A172 (cell line): Measurements from ENCODE around the gene RS1. TPM values are rescaled to one million over a fixed set of nuclear protein-coding genes. Genes with fewer than 3 reads are reported as not detected.

Experiments used
- DNase-seq: peaks from one replicate; pipeline ENCODE4 v3.0.0-alpha.2; 2015; ENCODE audit warnings: low spot score
- total RNA-seq: library from RNA; depleted of rRNA; stranded (reverse); fragments of >200 nt; shearing (Covaris generic); gene quantifications from 2 replicates; pipeline ENCODE4 v1.2.3, GENCODE V29; 2014; rRNA removed

RS1 gene
- not detected in 2 replicates for total RNA-seq

- no peak for DNase-seq
Measured at GRCh38 chrX:18672008-18672407, at the start of gene RS1. TSS of gene RS1 (minus strand) at chrX:18672108. CDS start at chrX:18672068, 40 bp downstream.

GRCh38 chrX:18719852-18720251 lies 47.9 kb upstream of the RS1 start:
- DNase-seq = no peak

GRCh38 chrX:18714910-18715309 lies 43.0 kb upstream of the RS1 start:
- no peak for DNase-seq

- DNase-seq = no peak
Measured at GRCh38 chrX:18709833-18710232, 37.9 kb upstream of the RS1 start.

- no peak for DNase-seq
Measured at GRCh38 chrX:18707426-18708049, 35.6 kb upstream of the RS1 start, which contains the start of gene PPEF1. TSS of gene PPEF1 (plus strand) at chrX:18707645. CDS start at chrX:18707781, 136 bp downstream.

GRCh38 chrX:18702362-18703195 lies 30.7 kb upstream of the RS1 start:
- DNase-seq = peak; percentile 69

- peak; percentile 71 for DNase-seq
Measured at GRCh38 chrX:18701621-18702361, 29.9 kb upstream of the RS1 start.

GRCh38 chrX:18698737-18699650 lies 27.1 kb upstream of the RS1 start:
- peak; percentile 38 for DNase-seq

GRCh38 chrX:18696653-18697052 lies 24.7 kb upstream of the RS1 start:
- DNase-seq = no peak

GRCh38 chrX:18692541-18692940 lies 20.6 kb upstream of the RS1 start:
- DNase-seq = no peak

- no peak for DNase-seq
Measured at GRCh38 chrX:18691431-18691830, 19.5 kb upstream of the RS1 start.

GRCh38 chrX:18687856-18688495 lies 16.1 kb upstream of the RS1 start:
- no peak for DNase-seq

GRCh38 chrX:18682979-18683387 lies 11.1 kb upstream of the RS1 start:
- no peak for DNase-seq

- no peak for DNase-seq
Measured at GRCh38 chrX:18681996-18682395, 10.1 kb upstream of the RS1 start.

- peak; percentile 44 for DNase-seq
Measured at GRCh38 chrX:18677161-18677869, 5.4 kb upstream of the RS1 start.

- DNase-seq = no peak
Measured at GRCh38 chrX:18676470-18676869, 4.6 kb upstream of the RS1 start.

- DNase-seq = no peak
Measured at GRCh38 chrX:18676050-18676449, 4.1 kb upstream of the RS1 start.

- DNase-seq = peak; percentile 70
Measured at GRCh38 chrX:18674788-18675735, 3.2 kb upstream of the RS1 start.

GRCh38 chrX:18674417-18674787 lies 2.5 kb upstream of the RS1 start:
- DNase-seq = no peak
